ENCODE data around the gene CYP2F1.

CYP2F1 gene

GRCh38 chr19:41161903-41162302 is 47.7 kb downstream of the CYP2F1 start:
- in situ Hi-C loops (cut with MboI; ENCODE audit: low sequenced_read_pairs, unreplicated experiment), result loop anchor here (25.0 kb wide), 1 partner anchor 500 kb away; no protein-coding TSS in a partner anchor
- no peak for TF ChIP-seq CTCF (IDR thresholded peaks at IDR 0.05; ENCODE audit: borderline replicate concordance, control extremely low read depth, extremely low read depth, insufficient read depth, missing control alignments)
- DNase-seq (ENCODE audit: low spot score), result no peak

GRCh38 chr19:41166944-41167804 is 52.9 kb downstream of the CYP2F1 start:
- no peak for TF ChIP-seq CTCF (IDR thresholded peaks at IDR 0.05; ENCODE audit: borderline replicate concordance, control extremely low read depth, extremely low read depth, insufficient read depth, missing control alignments)
- in situ Hi-C loops (cut with MboI; ENCODE audit: low sequenced_read_pairs, unreplicated experiment), result loop anchor here (25.0 kb wide), 1 partner anchor 505 kb away; no protein-coding TSS in a partner anchor
- DNase-seq (ENCODE audit: low spot score), result no peak

GRCh38 chr19:41172297-41173164 is 58.3 kb downstream of the CYP2F1 start:
- no peak for TF ChIP-seq CTCF (IDR thresholded peaks at IDR 0.05; ENCODE audit: borderline replicate concordance, control extremely low read depth, extremely low read depth, insufficient read depth, missing control alignments)
- in situ Hi-C loops (cut with MboI; ENCODE audit: low sequenced_read_pairs, unreplicated experiment), result loop anchor here (25.0 kb wide), 1 partner anchor 510 kb away; no protein-coding TSS in a partner anchor
- no peak for DNase-seq (ENCODE audit: low spot score)

- TF ChIP-seq CTCF (IDR thresholded peaks at IDR 0.05; ENCODE audit: borderline replicate concordance, control extremely low read depth, extremely low read depth, insufficient read depth, missing control alignments), result no peak
- in situ Hi-C loops (cut with MboI; ENCODE audit: low sequenced_read_pairs, unreplicated experiment), result loop anchor here (25.0 kb wide), 1 partner anchor 512 kb away; no protein-coding TSS in a partner anchor
- no peak for DNase-seq (ENCODE audit: low spot score)
Observed at GRCh38 chr19:41174297-41174928, 60.2 kb downstream of the CYP2F1 start.

GRCh38 chr19:41175801-41176777 is 61.9 kb downstream of the CYP2F1 start:
- DNase-seq (ENCODE audit: low spot score), result no peak
- in situ Hi-C loops (cut with MboI; ENCODE audit: low sequenced_read_pairs, unreplicated experiment), result no loop called here
- no peak for TF ChIP-seq CTCF (IDR thresholded peaks at IDR 0.05; ENCODE audit: borderline replicate concordance, control extremely low read depth, extremely low read depth, insufficient read depth, missing control alignments)
